Thoracic aorta (tissue), 2 donors: ENCODE results near the gene SLCO3A1. TPM values are rescaled to one million over a fixed set of nuclear protein-coding genes. Genes with fewer than 3 reads are reported as not detected.

ENCODE experiments used
- ATAC-seq: fragments of 150-250 bp; one replicate; pipeline ENCODE4 v1.8.0; 2017; ENCODE audit warnings: low read depth; ENCODE audit not compliant: insufficient number of reproducible peaks, low FRiP score
- DNase-seq: peaks from one replicate; pipeline ENCODE4 v3.0.0-alpha.2; 2020; ENCODE audit warnings: low spot score
- H3K27ac ChIP-seq, 2 donors: fragments of 200-600 bp; sonication (generic); 1 replicate in 1 of 2; 2 replicates in 1 of 2; pipeline ENCODE4 v1.5.1; 2016; ENCODE audit warnings: mild to moderate bottlenecking in 2 of 2, moderate library complexity in 2 of 2
- H3K27me3 ChIP-seq: fragments of 200-600 bp; sonication (generic); replicated peaks from 2 replicates; pipeline ENCODE4 v1.6.0; 2016; ENCODE audit warnings: mild to moderate bottlenecking; ENCODE audit not compliant: insufficient read depth
- H3K36me3 ChIP-seq: fragments of 200-600 bp; sonication (generic); one replicate; pipeline ENCODE4 v1.5.1; 2016
- H3K4me1 ChIP-seq, 2 donors: fragments of 200-600 bp; sonication (generic); 1 replicate in 1 of 2; 2 replicates in 1 of 2; pipeline versions ENCODE4 v1.5.1 to v1.6.0; 2016; ENCODE audit warnings: low read depth in 2 of 2, mild to moderate bottlenecking in 1 of 2; ENCODE audit not compliant: control insufficient read depth in 1 of 2
- H3K4me3 ChIP-seq: fragments of 200-600 bp; sonication (generic); 2 replicates; pipeline ENCODE4 v1.5.1; 2016; ENCODE audit warnings: mild to moderate bottlenecking
- H3K9me3 ChIP-seq: fragments of 200-600 bp; sonication (generic); 2 replicates; pipeline ENCODE4 v1.5.1; 2016
- total RNA-seq, 2 donors: library from RNA; depleted of rRNA; stranded (reverse); fragments of >200 nt; gene quantifications; one replicate each; pipeline versions ENCODE4 v1.1.0 to v1.2.3, GENCODE V29; 2016
- TF ChIP-seq, protein P1 (sequence below): fragments of 200-600 bp; sonication (generic); IDR thresholded peaks from one replicate; pipeline ENCODE4 v1.5.1; 2019; ENCODE audit warnings: antibody characterized with exemption

The SLCO3A1 gene
- total RNA-seq, 2 donors from 2014 or later: 16.5 to 39.1 TPM

DNA sequence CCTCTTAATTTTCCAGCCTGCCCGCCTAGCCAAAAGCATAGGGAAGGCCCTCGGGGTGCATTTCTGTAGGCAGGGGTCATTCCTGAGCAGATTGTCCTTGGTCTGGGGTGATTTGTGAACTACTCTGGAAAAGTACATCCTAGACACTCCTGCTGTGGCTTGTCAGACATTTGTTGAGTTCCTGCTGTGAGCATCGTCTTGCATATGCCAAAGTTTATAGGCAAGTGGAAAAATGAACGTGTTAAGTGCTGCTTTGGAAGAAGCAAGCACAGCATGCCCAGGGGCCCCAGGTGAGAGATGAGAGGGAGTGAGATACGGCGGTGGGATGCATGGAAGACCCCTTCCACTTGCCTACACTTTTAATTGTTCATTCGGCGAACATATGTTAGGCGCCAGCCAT is 302.4 kb downstream of the SLCO3A1 start:
- no peak overlapping the region for H3K27ac ChIP-seq
- H3K27me3 ChIP-seq: no peaks in the 10 kb centered on the region
- H3K36me3 ChIP-seq: no peaks in the 10 kb centered on the region
- ATAC-seq (no peak), DNase-seq (no peak)
- TF ChIP-seq, protein P1, sequence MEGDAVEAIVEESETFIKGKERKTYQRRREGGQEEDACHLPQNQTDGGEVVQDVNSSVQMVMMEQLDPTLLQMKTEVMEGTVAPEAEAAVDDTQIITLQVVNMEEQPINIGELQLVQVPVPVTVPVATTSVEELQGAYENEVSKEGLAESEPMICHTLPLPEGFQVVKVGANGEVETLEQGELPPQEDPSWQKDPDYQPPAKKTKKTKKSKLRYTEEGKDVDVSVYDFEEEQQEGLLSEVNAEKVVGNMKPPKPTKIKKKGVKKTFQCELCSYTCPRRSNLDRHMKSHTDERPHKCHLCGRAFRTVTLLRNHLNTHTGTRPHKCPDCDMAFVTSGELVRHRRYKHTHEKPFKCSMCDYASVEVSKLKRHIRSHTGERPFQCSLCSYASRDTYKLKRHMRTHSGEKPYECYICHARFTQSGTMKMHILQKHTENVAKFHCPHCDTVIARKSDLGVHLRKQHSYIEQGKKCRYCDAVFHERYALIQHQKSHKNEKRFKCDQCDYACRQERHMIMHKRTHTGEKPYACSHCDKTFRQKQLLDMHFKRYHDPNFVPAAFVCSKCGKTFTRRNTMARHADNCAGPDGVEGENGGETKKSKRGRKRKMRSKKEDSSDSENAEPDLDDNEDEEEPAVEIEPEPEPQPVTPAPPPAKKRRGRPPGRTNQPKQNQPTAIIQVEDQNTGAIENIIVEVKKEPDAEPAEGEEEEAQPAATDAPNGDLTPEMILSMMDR: no peak
- H3K4me1 ChIP-seq: no peaks in the 10 kb centered on the region
- no peaks in the 10 kb centered on the region for H3K9me3 ChIP-seq
- no peak overlapping the region for H3K4me3 ChIP-seq

DNA sequence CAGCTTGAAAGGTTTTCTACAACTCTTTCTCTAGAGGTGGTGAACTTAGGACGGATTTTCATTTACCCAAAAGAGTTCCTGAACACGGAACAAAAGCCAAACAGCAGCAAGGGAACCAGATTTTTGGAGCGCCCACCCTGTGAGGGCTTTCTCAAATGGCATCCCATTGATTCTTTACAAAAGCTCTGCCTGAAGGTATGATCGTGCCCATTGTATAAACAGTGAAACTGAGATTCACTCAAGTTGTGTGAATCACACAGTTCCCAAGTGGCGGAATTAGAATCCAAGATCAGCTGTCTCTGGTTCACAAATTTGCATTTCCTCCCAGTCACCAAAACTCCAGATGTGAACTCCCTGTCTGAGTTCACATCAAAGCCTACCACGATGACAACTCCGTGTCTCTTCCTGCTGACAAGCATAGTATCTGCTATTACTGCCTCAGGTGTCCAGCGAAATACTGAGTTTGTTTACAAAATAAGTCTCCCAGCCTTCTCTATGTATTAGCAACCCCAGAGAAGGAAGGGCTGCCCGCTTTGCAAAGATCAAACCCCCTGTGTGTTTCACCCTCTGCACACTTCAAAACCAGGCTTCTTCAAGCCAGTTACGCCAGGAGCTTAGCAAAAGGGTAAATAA is 304.3 kb downstream of the SLCO3A1 start:
- Histone ChIP-seq H3K27me3 (no peaks in the 10 kb centered on the region), H3K4me3 (no peak overlapping the region), H3K27ac (no peak overlapping the region), H3K4me1 (no peaks in the 10 kb centered on the region), H3K9me3 (no peaks in the 10 kb centered on the region), H3K36me3 (no peaks in the 10 kb centered on the region)
- no peak for DNase-seq
- TF ChIP-seq, protein P1: no peak
- ATAC-seq: no peak

DNA sequence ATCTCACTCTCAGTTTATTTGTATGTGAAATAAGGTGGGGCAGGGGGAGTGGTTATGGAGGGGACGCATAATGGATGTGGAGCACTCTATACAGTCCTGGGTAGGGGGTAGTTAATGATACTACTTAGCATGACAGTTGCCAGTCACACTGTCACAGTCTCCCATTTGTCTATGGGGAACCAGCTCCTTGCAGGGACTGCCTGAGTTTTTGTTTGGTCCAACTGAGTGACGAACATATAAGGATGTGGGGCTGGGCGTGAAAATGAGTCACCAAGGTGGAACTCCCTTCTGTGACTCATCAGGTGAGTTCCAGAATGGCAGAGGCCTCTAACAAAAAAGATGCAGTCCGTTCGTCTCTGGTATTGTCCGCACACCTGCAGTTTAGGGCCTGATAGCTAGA is 304.9 kb downstream of the SLCO3A1 start:
- no peak for ATAC-seq
- DNase-seq: no peak
- no peaks in the 10 kb centered on the region for H3K4me1 ChIP-seq
- H3K9me3 ChIP-seq: no peaks in the 10 kb centered on the region
- H3K36me3 ChIP-seq: no peaks in the 10 kb centered on the region
- no peaks in the 10 kb centered on the region for H3K27me3 ChIP-seq
- TF ChIP-seq, protein P1: no peak
- H3K27ac ChIP-seq: no peak overlapping the region
- no peak overlapping the region for H3K4me3 ChIP-seq

DNA sequence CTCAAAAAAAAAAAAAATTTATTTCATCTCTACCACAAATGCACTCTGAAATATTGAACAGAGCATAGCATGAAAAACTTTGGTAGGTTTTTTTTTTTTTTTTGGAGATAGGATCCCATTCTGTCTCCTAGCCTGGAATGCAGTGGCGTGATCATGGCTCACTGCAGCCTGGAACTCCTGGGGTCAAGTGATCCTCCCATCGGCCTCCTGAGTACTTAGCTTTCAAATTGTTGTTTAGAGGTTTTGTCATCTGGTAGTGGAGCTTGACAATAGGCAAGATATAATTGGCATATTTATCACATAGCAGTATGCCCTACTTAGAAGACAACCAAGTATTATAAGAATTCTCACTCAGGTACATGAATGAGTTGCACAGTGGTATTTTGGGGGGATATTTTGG is 306.0 kb downstream of the SLCO3A1 start:
- ATAC-seq (no peak), DNase-seq (no peak)
- Histone ChIP-seq H3K27ac (no peak overlapping the region), H3K27me3 (no peaks in the 10 kb centered on the region), H3K4me3 (no peak overlapping the region), H3K36me3 (no peaks in the 10 kb centered on the region), H3K9me3 (no peaks in the 10 kb centered on the region), H3K4me1 (no peaks in the 10 kb centered on the region)
- TF ChIP-seq, protein P1: no peak

DNA sequence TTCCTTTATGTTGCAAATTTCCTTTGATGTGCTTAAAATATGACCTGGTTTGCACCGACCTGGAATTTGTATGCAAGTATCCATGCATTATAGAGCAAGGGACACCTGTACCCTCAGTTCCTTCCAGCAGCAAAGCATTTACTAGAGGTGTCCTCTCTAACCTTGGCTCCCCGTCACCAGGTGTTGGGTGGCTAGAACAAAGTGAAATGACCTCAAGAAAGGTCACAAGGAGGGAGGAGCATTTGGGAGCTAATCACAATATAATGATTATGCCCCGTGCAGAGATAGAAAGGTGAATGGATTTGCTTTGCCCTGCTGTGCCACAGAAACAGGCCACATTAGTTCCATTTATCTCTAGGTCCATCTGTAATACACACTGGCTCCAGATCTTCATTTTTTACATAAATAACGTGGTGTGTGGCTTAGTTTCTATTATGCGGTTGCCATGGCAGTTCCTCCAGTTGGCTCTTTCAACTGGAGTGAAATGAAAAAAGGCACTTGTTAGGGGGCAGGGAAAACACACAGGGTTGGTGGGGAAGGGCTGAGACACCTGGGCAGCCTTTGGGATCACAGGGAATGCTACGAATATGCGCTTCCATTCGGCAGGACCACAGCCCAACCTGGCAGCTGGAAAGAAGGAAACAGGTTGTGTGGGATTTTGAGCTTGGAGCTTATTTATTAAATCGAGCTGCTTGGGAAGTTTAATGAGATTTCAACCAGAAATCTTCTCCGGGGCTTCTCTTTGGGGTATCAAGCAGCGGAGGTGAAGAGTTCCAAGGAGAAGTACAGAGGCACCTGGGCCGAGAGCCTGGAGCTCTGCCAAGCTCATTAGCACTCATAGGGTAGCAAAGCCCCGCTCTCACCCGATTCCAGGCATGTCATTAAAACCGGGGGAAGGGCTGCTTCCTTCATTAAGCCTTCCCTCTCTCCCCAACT is 306.7 kb downstream of the SLCO3A1 start:
- H3K27ac ChIP-seq: no peak overlapping the region
- TF ChIP-seq, protein P1: no peak

More for the DNA sequence above, 306.7 kb downstream of the SLCO3A1 start:
- no peak overlapping the region for H3K4me3 ChIP-seq
- ATAC-seq: no peak
- no peaks in the 10 kb centered on the region for H3K36me3 ChIP-seq
- H3K27me3 ChIP-seq: no peaks in the 10 kb centered on the region
- H3K4me1 ChIP-seq: no peaks in the 10 kb centered on the region
- no peak for DNase-seq
- H3K9me3 ChIP-seq: no peaks in the 10 kb centered on the region
